Stimulated activated CD4-positive, alpha-beta T cell treated with anti-CD3 and anti-CD28 coated beads, Interleukin-12 subunit alpha, Interleukin-12 subunit beta, amount 100 ng/mL, for 4 hours (primary cell): ENCODE results near the gene NPM1.
"Not testable (repeated sequence)": the region's sequence is repeated elsewhere in the genome, so short reads cannot be mapped to it uniquely, and the experiment has no call there.

Experiments used
- DNase-seq: peaks from one replicate; pipeline ENCODE4 v3.0.0-alpha.2; 2020

Gene NPM1

GRCh38 chr5:171387345-171387969, at the start of gene NPM1:
Gene NPM1, plus strand, starts transcription at chr5:171387849. Its CDS starts 100 bp downstream, at chr5:171387949.
- DNase-seq: peak; percentile 95

GRCh38 chr5:171340042-171340441, 47.6 kb upstream of the NPM1 start:
- DNase-seq: no peak

- no peak for DNase-seq
These were observed 47.2 kb upstream of the NPM1 start for GRCh38 chr5:171340491-171340890.

GRCh38 chr5:171342362-171343111, 45.1 kb upstream of the NPM1 start:
- DNase-seq: peak; percentile 6

- DNase-seq: no peak
These were observed 42.6 kb upstream of the NPM1 start for GRCh38 chr5:171344936-171345608.

GRCh38 chr5:171351536-171352073, 36.0 kb upstream of the NPM1 start:
- DNase-seq: no peak

- DNase-seq: no peak
These were observed 32.3 kb upstream of the NPM1 start for GRCh38 chr5:171355302-171355724.

GRCh38 chr5:171357843-171358242, 29.8 kb upstream of the NPM1 start:
- DNase-seq: no peak

GRCh38 chr5:171361151-171361550, 26.5 kb upstream of the NPM1 start:
- DNase-seq: not testable (repeated sequence)

- not testable (repeated sequence) for DNase-seq
These were observed 24.4 kb upstream of the NPM1 start for GRCh38 chr5:171363249-171363648.

GRCh38 chr5:171363846-171364245, 23.8 kb upstream of the NPM1 start:
- DNase-seq: no peak

GRCh38 chr5:171365351-171365750, 22.3 kb upstream of the NPM1 start:
- no peak for DNase-seq

- DNase-seq: no peak
These were observed 21.0 kb upstream of the NPM1 start for GRCh38 chr5:171366645-171367044.

- DNase-seq: no peak
These were observed 20.0 kb upstream of the NPM1 start for GRCh38 chr5:171367424-171368370.

- DNase-seq: no peak
These were observed 18.6 kb upstream of the NPM1 start for GRCh38 chr5:171369056-171369455.

- no peak for DNase-seq
These were observed 17.8 kb upstream of the NPM1 start for GRCh38 chr5:171369898-171370297.

GRCh38 chr5:171370881-171371280, 16.8 kb upstream of the NPM1 start:
- DNase-seq: not testable (repeated sequence)

- no peak for DNase-seq
These were observed 16.3 kb upstream of the NPM1 start for GRCh38 chr5:171371326-171371725.

- no peak for DNase-seq
These were observed 7.7 kb upstream of the NPM1 start for GRCh38 chr5:171379961-171380360.

GRCh38 chr5:171384416-171384815, 3.2 kb upstream of the NPM1 start:
- not testable (repeated sequence) for DNase-seq

- not testable (repeated sequence) for DNase-seq
These were observed 2.6 kb upstream of the NPM1 start for GRCh38 chr5:171384999-171385398.

- no peak for DNase-seq
These were observed 1.5 kb upstream of the NPM1 start for GRCh38 chr5:171386006-171386671.
